ENCODE measurements around the gene USP47.

DNA sequence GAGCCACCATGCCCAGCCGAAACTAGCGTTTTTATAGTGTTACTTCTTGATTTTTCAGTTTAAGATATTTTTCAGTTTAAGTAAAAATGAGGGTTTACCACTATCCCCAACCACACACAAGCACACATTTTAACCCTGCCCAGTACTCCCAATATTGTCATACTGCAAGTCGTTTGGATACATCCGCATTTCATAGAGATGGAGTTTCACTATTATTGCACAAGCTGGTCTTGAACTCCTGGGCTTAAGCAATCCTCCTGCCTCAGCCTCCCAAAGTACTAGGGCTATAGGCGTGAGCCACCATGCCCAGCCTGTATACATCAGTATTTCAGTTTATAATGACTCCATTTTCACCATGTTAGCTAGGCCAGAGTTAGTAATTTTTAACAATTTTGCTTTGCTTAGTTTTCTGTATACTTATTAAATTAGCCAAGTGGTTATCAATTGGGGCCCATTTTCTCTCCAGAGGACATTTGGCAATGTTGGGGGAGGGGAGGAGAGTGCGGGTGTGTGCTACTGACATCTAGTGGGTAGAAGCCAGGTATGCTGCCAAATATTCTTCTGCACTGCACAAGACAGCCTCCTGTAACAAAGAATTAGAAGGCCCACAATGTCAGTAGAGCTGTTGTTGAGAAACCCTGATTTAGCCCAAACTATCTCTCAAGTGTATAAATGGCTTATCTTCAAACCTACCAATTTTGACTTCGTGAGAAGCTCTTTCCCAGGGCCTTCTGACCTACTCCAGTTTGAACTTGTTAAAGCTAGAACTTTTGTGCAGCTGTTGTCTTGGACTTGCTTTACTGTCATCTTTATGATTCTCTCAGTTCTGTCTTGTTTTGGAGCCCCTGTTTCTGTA, 7.3 kb downstream of the USP47 start:
- TF ChIP-seq POLR2A (IDR thresholded peaks at IDR 0.05; ENCODE audit: low read length) (no peak), GATA1 (IDR thresholded peaks at IDR 0.05; ENCODE audit: low read depth, low read length) (no peak)
